Measurements from ENCODE around the gene RWDD3. TPM values are rescaled to one million over a fixed set of nuclear protein-coding genes. Genes with fewer than 3 reads are reported as not detected.

Gene RWDD3
- total and polyA plus RNA-seq, 2 of the 4 experiments (the other 2 are of a cell fraction), result 10.4 to 13.6 TPM

GRCh38 chr1:95203908-95204437, 30.0 kb upstream of the RWDD3 start:
- no peak overlapping the region for H2BK20ac ChIP-seq (ENCODE audit: low read depth, low read length)
- H3K4me3 ChIP-seq (ENCODE audit: insufficient read depth, low read depth, low read length), result no peak overlapping the region
- no peaks in the 10 kb centered on the region for H3K36me3 ChIP-seq (ENCODE audit: control insufficient read depth, insufficient read depth, low read length)
- no peaks in the 10 kb centered on the region; the same call in 1 of the 2 replicates for H3K9me3 ChIP-seq (ENCODE audit: control insufficient read depth, insufficient read depth, low read length)
- H3K9ac ChIP-seq (ENCODE audit: low read depth, low read length), result no peak overlapping the region
- H3K56ac ChIP-seq (ENCODE audit: extremely low read depth, insufficient read depth, low read length), result no peak overlapping the region
- no peak overlapping the region for H3K27ac ChIP-seq (ENCODE audit: insufficient read depth, low read length)
- no peak overlapping the region for H2AFZ ChIP-seq (replicated peaks; ENCODE audit: low read length, poor library complexity)
- no peak overlapping the region for H3K4me2 ChIP-seq (ENCODE audit: low read depth, low read length)
- in situ Hi-C loops (cut with MboI; ENCODE audit: low sequenced_read_pairs) (no loop called here), intact Hi-C loops (cut with micrococcal nuclease) (no loop called here), dilution Hi-C loops (cut with HindIII; ENCODE audit: low sequenced_read_pairs, unreplicated experiment) (no loop called here)
- H3K27me3 ChIP-seq (ENCODE audit: control insufficient read depth, insufficient read depth, low read length), result no peaks in the 10 kb centered on the region
- H2BK120ac ChIP-seq (ENCODE audit: low read depth, low read length), result no peak overlapping the region
- H4K20me1 ChIP-seq (ENCODE audit: insufficient read depth, low read length), result no peaks in the 10 kb centered on the region
- no peak overlapping the region for H2BK5ac ChIP-seq (ENCODE audit: low read depth, low read length, poor library complexity, severe bottlenecking)
- H4K5ac ChIP-seq (ENCODE audit: low read depth, low read length), result no peak overlapping the region
- H3K79me1 ChIP-seq (ENCODE audit: low read depth in 1 of 2, low read length in 2 of 2), result no peaks in the 10 kb centered on the region
- H3K23ac ChIP-seq (ENCODE audit: low read depth, low read length), result no peak overlapping the region
- CTCF ChIA-PET, result interaction anchor here (0.6 kb wide), 1 partner anchor 20 kb away, joined by 4 read pairs; no protein-coding TSS in a partner anchor
- no peak for ATAC-seq (ENCODE audit: low read depth)
- BruUV-seq (replicated peaks), result no TSS peak
- no CpG with 5 or more reads among the region's 1 CpG for WGBS, 2 experiments (ENCODE audit: extremely low coverage in 2 of 2, insufficient read length in 1 of 2)
- no peak for DNase-seq
- no peak overlapping the region for H4K8ac ChIP-seq (ENCODE audit: low read depth in 2 of 2, low read length in 2 of 2)
- no peaks in the 10 kb centered on the region for H3K9me1 ChIP-seq (ENCODE audit: insufficient read depth, low read length)
- no peak for TF ChIP-seq CEBPB (IDR thresholded peaks at IDR 0.05; ENCODE audit: low read depth, low read length)
- TF ChIP-seq MAZ (IDR thresholded peaks at IDR 0.05; ENCODE audit: borderline replicate concordance, low read depth, low read length), result no peak
- TF ChIP-seq CHD1 (IDR thresholded peaks at IDR 0.05; ENCODE audit: low read depth, low read length), result no peak
- no peak for TF ChIP-seq RCOR1 (IDR thresholded peaks at IDR 0.05; ENCODE audit: insufficient replicate concordance, low read length)
- TF ChIP-seq RAD21 (IDR thresholded peaks at IDR 0.05; ENCODE audit: low read length), result no peak
- TF ChIP-seq BHLHE40 (IDR thresholded peaks at IDR 0.05; ENCODE audit: low read depth, low read length), result no peak
- TF ChIP-seq CTCF (conservative IDR thresholded peaks at IDR 0.05; ENCODE audit: low read depth, low read length), result no peak
- no peak for TF ChIP-seq MAFK (IDR thresholded peaks at IDR 0.05; ENCODE audit: low read depth, low read length)
- TF ChIP-seq FOS (IDR thresholded peaks at IDR 0.05; ENCODE audit: low read depth, low read length), result no peak
- TF ChIP-seq, protein P1, sequence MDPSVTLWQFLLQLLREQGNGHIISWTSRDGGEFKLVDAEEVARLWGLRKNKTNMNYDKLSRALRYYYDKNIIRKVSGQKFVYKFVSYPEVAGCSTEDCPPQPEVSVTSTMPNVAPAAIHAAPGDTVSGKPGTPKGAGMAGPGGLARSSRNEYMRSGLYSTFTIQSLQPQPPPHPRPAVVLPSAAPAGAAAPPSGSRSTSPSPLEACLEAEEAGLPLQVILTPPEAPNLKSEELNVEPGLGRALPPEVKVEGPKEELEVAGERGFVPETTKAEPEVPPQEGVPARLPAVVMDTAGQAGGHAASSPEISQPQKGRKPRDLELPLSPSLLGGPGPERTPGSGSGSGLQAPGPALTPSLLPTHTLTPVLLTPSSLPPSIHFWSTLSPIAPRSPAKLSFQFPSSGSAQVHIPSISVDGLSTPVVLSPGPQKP (IDR thresholded peaks at IDR 0.05; ENCODE audit: borderline replicate concordance, low read depth, low read length), result no peak
- no peak for TF ChIP-seq RFX5 (IDR thresholded peaks at IDR 0.05; ENCODE audit: low read depth, low read length)
- TF ChIP-seq POLR2A (IDR thresholded peaks at IDR 0.05; ENCODE audit: low read depth, low read length), result no peak
- no peak for TF ChIP-seq MXI1 (IDR thresholded peaks at IDR 0.05; ENCODE audit: borderline replicate concordance, low read depth, low read length)
- no peak for TF ChIP-seq USF2 (IDR thresholded peaks at IDR 0.05; ENCODE audit: low read depth, low read length)
- no peak for TF ChIP-seq SMC3 (IDR thresholded peaks at IDR 0.05; ENCODE audit: low read depth, low read length)
- H2BK15ac ChIP-seq (ENCODE audit: low read depth, low read length), result no peak overlapping the region
- no peak overlapping the region for H3K18ac ChIP-seq (ENCODE audit: low read depth, low read length)
- H3K14ac ChIP-seq (replicated peaks; ENCODE audit: low read depth, low read length), result no peak overlapping the region
- H2AK5ac ChIP-seq (ENCODE audit: low read depth, low read length), result no peak overlapping the region
- POLR2A ChIA-PET (ENCODE audit: unreplicated experiment), result no interaction called here
- H2AK9ac ChIP-seq (replicated peaks; ENCODE audit: low read depth, low read length, poor library complexity), result no peak overlapping the region
- no peak overlapping the region for H4K91ac ChIP-seq (ENCODE audit: insufficient read depth, low read depth, low read length)
- H3K4me1 ChIP-seq (ENCODE audit: control insufficient read depth, insufficient read depth, low read length), result peaks cover 7% of the 10 kb centered on the region; the same call in 1 of the 2 replicates
- no peak overlapping the region for H3K4ac ChIP-seq (ENCODE audit: low read depth, low read length)
